ENCODE data around the gene ZNF616. TPM values are rescaled to one million over a fixed set of nuclear protein-coding genes. Genes with fewer than 3 reads are reported as not detected.

Gene ZNF616
- total RNA-seq, 2 donors from 2014 or later: 10.4 to 12.1 TPM

DNA sequence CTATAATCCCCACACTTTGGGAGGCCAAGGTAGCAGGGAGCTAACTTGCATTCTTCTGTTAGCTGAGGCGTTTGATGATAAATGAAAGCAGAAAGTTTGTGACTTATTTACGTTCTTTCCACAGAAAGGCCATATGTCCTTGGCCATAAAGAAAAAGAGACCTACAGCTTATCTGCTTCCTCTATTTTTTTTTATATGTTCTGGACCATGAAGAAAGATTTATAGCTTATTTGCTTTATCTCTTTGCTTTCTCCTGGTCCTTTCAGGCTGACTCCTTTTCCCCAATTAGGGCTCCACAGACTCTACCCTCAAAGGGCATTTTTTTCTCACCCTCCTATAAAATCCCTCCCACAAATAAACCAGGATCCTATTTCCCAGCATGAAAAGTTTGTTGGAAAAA lies 1.5 kb upstream of the ZNF616 start:
- H3K4me3 Mint-ChIP-seq: no peak overlapping the region
- H3K9me3 Mint-ChIP-seq: peaks cover 2 to 10% of the 10 kb centered on the region in 2 donors
- peaks cover 24% of the 10 kb centered on the region for H3K4me1 Mint-ChIP-seq (ENCODE audit: low read depth)
- no peak for ATAC-seq (replicated peaks in 1 of 2)
- no peak for DNase-seq
- H3K27ac Mint-ChIP-seq: no peak overlapping the region
- no peaks in the 10 kb centered on the region for H3K27me3 Mint-ChIP-seq (ENCODE audit: low read depth)
- H3K36me3 Mint-ChIP-seq (ENCODE audit: insufficient read depth in 2 of 2): peaks cover 21 to 42% of the 10 kb centered on the region in 2 donors

DNA sequence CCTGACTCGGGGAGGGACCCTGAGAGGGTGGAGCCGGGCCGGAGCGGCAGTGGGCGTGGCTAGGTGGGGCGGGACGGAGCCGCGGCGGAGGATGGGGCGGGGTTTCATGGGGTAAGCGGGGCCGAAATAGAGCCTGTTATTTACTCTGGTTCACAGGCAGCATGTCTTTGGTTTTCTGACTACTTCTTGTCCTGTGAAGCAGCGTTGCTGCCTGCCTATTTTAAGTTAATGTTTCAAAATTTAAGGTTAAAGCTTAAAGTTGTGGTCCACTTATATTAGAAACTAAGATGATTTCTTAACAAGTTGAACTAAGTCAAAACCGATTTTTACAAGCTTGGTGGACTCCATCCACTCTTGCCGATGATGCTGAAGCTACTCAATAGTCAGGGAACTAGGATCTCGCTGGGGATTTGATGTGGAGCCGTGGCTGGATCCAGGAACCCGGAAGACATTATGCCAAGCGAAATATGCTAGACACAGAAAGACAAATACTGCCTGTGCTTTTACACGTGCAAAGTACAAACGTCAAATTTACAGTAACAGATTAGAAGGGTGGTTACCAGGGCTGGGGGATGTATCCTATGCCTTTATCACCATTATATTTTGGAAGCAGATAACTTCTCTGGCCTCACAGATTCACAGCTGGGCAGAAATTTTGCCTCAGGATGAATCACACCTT lies 433 bp upstream of the ZNF616 start:
- Mint-ChIP-seq H3K4me1 (ENCODE audit: low read depth) (peaks cover 24% of the 10 kb centered on the region), H3K4me3 (peak overlapping the region; percentile 90 to 97), H3K27me3 (ENCODE audit: low read depth) (no peaks in the 10 kb centered on the region), H3K9me3 (peaks cover 5 to 12% of the 10 kb centered on the region in 2 donors), H3K27ac (no peak overlapping the region), H3K36me3 (ENCODE audit: insufficient read depth in 2 of 2) (peaks cover 23 to 46% of the 10 kb centered on the region in 2 donors)
- peak; percentile 97 for ATAC-seq (replicated peaks in 1 of 2)
- DNase-seq: peak; percentile 98 to 99

DNA sequence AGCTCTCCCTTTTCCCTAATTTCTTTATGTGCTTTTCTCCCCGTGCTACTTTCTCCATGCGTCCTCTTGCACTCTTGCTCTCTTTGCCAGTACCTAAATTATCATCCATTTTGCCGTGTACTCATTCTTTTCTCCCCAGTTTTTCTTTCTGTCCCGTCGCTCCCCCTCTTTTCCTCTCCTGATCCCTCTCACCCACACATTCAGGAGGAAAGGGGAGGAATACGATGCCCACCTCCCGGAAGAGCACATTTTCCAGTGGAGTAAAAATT lies 821 bp downstream of the ZNF616 start:
- Mint-ChIP-seq H3K9me3 (peaks cover 9 to 15% of the 10 kb centered on the region in 2 donors), H3K36me3 (ENCODE audit: insufficient read depth in 2 of 2) (peaks cover 28 to 57% of the 10 kb centered on the region in 2 donors), H3K4me1 (ENCODE audit: low read depth) (peaks cover 24% of the 10 kb centered on the region), H3K27me3 (ENCODE audit: low read depth) (no peaks in the 10 kb centered on the region), H3K4me3 (peak overlapping the region; percentile 90 to 97), H3K27ac (peak overlapping the region; percentile 96)
- DNase-seq (no peak), ATAC-seq (replicated peaks in 1 of 2) (no peak)

DNA sequence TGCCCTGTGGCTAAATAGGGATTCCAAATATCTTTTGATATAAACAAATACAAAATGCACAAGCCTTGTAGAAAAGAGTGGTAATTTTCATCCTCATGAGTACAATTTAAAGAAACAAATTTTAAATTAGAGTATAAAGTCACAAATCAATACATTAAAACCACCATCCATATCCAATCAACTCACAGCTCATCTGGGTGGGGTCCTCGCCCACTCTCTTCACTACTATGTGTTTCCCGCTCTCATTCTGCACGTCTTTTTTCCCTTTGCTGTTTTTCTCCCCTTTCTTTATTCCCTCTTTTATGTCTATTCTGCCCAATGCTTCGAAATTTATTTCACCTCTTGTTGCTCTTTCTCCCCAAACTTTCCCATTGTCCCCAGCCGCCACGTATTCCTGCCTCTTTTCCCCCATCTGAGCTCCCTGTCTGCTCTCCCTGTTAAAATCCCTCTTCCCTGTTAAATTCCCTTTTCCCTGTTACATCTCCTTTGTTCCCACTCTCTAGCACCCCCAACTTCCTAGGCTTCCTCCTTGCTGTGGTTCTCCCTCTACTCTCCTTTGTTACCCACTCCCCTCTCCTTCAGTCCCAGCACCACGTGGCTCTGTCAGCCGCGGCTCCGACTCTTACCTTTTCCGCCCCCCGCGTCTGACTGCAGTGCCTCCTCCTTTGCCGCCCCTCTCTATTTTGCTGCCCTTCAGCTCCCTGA lies 1.3 kb downstream of the ZNF616 start:
- peaks cover 24% of the 10 kb centered on the region for H3K4me1 Mint-ChIP-seq (ENCODE audit: low read depth)
- H3K27me3 Mint-ChIP-seq (ENCODE audit: low read depth): no peaks in the 10 kb centered on the region
- no peak for ATAC-seq (replicated peaks in 1 of 2)
- peak overlapping the region; percentile 90 to 97 for H3K4me3 Mint-ChIP-seq
- peaks cover 11 to 17% of the 10 kb centered on the region in 2 donors for H3K9me3 Mint-ChIP-seq
- H3K27ac Mint-ChIP-seq: peak overlapping the region; percentile 96
- H3K36me3 Mint-ChIP-seq (ENCODE audit: insufficient read depth in 2 of 2): peaks cover 29 to 59% of the 10 kb centered on the region in 2 donors
- DNase-seq: peak; percentile 8 to 24

DNA sequence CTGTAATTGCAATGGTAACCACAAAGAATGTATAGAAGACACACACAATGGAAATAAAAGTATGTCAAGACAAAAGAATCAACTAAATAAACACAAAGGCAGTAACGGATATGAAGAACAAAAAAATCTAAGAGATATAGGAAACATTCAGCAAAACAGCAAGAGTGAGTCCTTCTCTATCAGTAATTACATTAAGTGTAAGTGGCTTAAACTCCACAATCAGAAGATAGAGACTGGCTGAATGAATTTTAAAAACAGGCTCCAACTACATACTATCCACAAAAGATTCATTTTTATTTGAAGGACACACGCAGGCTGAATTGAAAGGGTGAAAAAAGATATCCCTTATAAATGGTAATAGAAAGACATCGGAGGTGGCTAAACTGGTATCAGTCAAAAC lies 19.5 kb downstream of the ZNF616 start:
- peaks cover 19 to 41% of the 10 kb centered on the region in 2 donors for H3K9me3 Mint-ChIP-seq
- no peak for ATAC-seq (replicated peaks in 1 of 2)

DNA sequence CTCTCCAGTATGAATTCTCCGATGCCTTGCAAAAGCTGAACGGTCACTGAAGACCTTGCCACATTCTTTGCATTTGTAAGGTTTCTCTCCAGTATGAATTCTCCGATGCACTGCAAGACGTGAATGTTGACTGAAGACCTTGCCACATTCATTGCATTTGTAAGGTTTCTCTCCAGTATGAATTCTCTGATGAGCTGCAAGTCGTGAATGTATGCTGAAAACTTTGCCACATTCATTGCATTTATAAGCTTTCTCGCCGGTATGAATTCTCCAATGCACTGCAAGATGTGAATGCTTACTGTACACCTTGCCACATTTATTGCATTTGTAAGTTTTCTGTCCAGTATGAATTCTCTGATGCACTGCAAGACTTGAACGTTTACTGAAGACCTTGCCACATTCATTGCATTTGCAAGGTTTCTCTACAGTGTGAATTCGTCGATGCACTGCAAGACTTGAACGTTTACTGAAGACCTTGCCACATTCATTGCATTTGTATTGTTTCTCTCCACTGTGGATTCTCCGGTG lies 24.1 kb downstream of the ZNF616 start:
- H3K4me3 Mint-ChIP-seq: no peak overlapping the region
- H3K9me3 Mint-ChIP-seq: peaks cover 26 to 55% of the 10 kb centered on the region in 2 donors
- H3K27me3 Mint-ChIP-seq (ENCODE audit: low read depth): no peaks in the 10 kb centered on the region
- no peak for DNase-seq
- H3K36me3 Mint-ChIP-seq (ENCODE audit: insufficient read depth in 2 of 2): peaks cover 60 to 77% of the 10 kb centered on the region in 2 donors
- H3K27ac Mint-ChIP-seq: no peak overlapping the region
- no peaks in the 10 kb centered on the region for H3K4me1 Mint-ChIP-seq (ENCODE audit: low read depth)
- no peak for ATAC-seq (replicated peaks in 1 of 2)

More for the DNA sequence above, 19.5 kb downstream of the ZNF616 start:
- Mint-ChIP-seq H3K27me3 (ENCODE audit: low read depth) (no peaks in the 10 kb centered on the region), H3K36me3 (ENCODE audit: insufficient read depth in 2 of 2) (peaks cover 63 to 91% of the 10 kb centered on the region in 2 donors), H3K4me3 (no peak overlapping the region), H3K27ac (no peak overlapping the region), H3K4me1 (ENCODE audit: low read depth) (no peaks in the 10 kb centered on the region)
- DNase-seq: no peak

DNA sequence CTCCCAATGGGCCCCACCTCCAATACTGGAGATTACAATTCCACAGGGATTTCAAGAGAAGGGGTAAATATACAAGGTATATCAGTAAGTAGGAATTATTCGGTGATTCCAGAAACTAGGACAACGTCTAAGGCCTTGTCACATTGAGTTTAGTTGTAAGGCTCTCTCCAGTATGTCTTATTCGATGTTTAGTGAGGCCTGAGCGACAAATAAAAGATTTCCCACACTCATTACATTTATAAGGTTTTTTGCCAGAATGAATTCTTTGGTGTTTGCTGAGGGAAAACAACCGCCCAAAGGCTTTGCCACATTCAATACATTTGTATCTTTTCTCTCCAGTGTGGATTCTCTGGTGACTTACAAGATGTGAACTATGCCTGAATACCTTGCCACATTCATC lies 25.0 kb downstream of the ZNF616 start:
- no peak for ATAC-seq (replicated peaks in 1 of 2)
- DNase-seq: no peak
- Mint-ChIP-seq H3K36me3 (ENCODE audit: insufficient read depth in 2 of 2) (peaks cover 57 to 74% of the 10 kb centered on the region in 2 donors), H3K9me3 (peaks cover 27 to 50% of the 10 kb centered on the region in 2 donors), H3K4me3 (no peak overlapping the region), H3K27ac (no peak overlapping the region), H3K4me1 (ENCODE audit: low read depth) (no peaks in the 10 kb centered on the region), H3K27me3 (ENCODE audit: low read depth) (no peaks in the 10 kb centered on the region)

DNA sequence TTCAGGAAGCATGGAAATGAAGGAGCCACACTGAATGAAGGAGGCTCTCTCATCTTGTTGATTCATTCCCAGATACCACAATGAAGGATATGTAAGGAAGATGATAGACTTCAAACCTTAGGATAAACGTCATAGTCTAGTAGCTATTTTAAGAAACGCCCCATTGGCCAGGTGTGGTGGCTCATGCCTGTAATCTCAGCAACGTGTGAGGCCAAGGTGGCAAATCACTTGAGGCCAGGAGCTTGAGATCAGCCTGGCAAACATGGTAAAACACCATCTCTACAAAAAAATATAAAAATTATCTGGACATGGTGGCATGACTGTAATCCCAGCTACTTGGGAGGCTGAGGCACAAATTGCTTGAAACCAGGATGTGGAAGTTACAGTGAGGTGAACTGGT lies 27.1 kb downstream of the ZNF616 start:
- no peaks in the 10 kb centered on the region for H3K27me3 Mint-ChIP-seq (ENCODE audit: low read depth)
- peaks cover 26 to 43% of the 10 kb centered on the region in 2 donors for H3K9me3 Mint-ChIP-seq
- no peaks in the 10 kb centered on the region for H3K4me1 Mint-ChIP-seq (ENCODE audit: low read depth)
- DNase-seq (no peak), ATAC-seq (replicated peaks in 1 of 2) (no peak)
- H3K27ac Mint-ChIP-seq: no peak overlapping the region
- no peak overlapping the region for H3K4me3 Mint-ChIP-seq
- peaks cover 42 to 61% of the 10 kb centered on the region in 2 donors for H3K36me3 Mint-ChIP-seq (ENCODE audit: insufficient read depth in 2 of 2)

DNA sequence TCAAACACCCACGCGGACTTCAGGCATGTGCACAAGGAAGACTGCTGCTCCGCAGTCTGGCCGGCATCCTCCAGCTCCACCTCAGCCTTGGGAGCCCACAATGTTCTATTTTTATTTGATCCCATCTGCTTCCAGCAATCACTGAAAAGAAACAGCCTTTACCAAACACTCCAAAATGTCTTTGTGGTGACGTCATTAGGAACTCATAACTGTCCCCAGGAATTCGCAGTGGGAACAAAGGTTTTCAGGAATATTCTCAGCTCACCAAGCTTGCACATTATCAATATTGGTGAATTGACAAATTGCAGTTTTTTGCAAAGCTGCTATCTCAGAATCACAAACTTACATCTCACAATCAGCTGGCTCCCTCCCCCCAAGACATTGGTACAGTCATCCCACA lies 29.0 kb downstream of the ZNF616 start:
- DNase-seq: no peak
- peaks cover 32 to 42% of the 10 kb centered on the region in 2 donors for H3K9me3 Mint-ChIP-seq
- no peak overlapping the region for H3K27ac Mint-ChIP-seq
- no peaks in the 10 kb centered on the region for H3K27me3 Mint-ChIP-seq (ENCODE audit: low read depth)
- no peaks in the 10 kb centered on the region for H3K4me1 Mint-ChIP-seq (ENCODE audit: low read depth)
- no peak for ATAC-seq (replicated peaks in 1 of 2)
- H3K4me3 Mint-ChIP-seq: no peak overlapping the region
- H3K36me3 Mint-ChIP-seq (ENCODE audit: insufficient read depth in 2 of 2): peaks cover 39 to 55% of the 10 kb centered on the region in 2 donors

DNA sequence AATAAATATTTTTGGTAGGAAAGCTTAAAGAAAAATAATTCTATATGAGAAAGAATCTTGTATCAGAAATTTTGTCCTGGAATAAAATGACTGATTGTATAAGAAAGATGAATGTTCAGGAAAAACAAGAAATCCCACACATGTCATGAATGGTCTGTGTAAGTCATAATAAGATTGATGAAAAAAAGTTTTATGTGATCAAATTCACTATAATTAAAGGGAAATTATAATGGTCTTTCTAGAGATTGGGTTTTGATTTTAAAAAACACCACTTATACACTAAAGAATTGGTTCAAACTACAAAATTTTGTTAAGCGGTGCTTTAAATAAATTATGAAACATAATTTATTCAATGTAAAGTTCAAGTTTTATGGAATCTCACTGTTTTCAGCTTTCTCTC lies 37.0 kb downstream of the ZNF616 start:
- DNase-seq (no peak), ATAC-seq (replicated peaks in 1 of 2) (no peak)
- no peaks in the 10 kb centered on the region for H3K4me1 Mint-ChIP-seq (ENCODE audit: low read depth)
- no peak overlapping the region for H3K4me3 Mint-ChIP-seq
- H3K9me3 Mint-ChIP-seq: peaks cover 16 to 18% of the 10 kb centered on the region in 2 donors
- peaks cover 18 to 29% of the 10 kb centered on the region in 2 donors for H3K36me3 Mint-ChIP-seq (ENCODE audit: insufficient read depth in 2 of 2)
- no peak overlapping the region for H3K27ac Mint-ChIP-seq
- H3K27me3 Mint-ChIP-seq (ENCODE audit: low read depth): no peaks in the 10 kb centered on the region

DNA sequence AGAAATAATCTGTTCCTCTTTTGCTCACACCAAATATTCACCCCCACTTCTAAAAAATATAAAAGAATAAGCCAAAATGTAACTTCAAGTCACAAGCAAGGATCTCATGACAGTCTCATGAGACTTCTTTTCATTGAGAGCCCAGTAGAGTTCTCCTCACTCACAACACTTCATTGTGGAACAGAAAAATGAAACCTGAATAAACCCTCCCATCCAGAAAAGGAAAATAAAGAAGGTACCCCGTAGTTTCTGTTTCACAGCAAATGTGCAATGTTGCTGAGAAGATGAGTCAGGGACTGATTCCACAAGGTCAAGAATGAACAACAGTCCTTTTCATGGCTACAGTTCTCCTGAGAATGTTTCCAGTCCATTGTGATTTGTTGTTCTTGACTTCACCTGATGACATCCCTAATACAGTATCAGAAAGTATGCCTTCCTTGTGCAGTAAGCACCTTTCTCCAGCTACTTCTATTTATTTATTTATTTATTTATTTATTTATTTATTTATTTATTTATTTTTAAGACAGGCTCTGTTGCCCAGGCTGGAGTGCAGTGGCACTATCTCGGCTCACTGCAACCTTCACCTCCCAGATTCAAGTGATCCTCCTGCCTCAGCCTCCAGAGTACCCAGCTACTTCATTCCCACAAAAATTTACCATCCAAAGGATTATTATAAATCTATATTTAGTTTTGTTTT lies 37.7 kb downstream of the ZNF616 start:
- ATAC-seq (replicated peaks in 1 of 2) (no peak), DNase-seq (no peak)
- Mint-ChIP-seq H3K4me3 (no peak overlapping the region), H3K27ac (no peak overlapping the region), H3K9me3 (peaks cover 11 to 13% of the 10 kb centered on the region in 2 donors), H3K36me3 (ENCODE audit: insufficient read depth in 2 of 2) (peaks cover 15 to 23% of the 10 kb centered on the region in 2 donors), H3K27me3 (ENCODE audit: low read depth) (no peaks in the 10 kb centered on the region), H3K4me1 (ENCODE audit: low read depth) (no peaks in the 10 kb centered on the region)

DNA sequence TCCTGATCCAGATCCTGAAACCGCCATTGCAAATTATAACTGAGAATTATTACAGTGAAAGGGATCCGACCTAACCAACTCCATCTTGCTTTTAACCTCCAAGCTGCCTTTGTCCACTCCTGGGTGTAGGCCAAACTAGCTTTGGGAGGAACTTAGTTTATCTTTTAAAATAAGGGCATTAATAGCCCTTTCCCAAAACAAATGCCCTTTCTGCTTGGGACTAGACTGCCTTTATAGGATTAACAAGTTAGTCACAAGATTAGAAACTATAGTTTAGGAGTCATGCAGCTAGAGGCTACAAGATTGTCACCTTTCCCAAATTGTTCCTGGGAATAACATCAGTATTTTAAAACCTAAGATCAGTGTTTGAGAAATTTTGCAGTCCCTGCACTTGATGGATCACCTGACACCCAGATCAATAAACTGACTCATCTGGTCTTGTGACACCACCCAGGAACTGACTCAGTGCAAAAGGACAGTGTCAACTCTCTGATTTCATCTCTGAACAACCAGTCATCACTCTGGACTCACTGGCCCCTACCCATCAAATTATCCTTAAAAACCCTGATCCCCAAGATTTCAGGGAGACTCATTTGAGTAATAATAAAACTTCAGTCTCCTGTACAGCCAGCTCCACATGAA lies 40.1 kb downstream of the ZNF616 start:
- Mint-ChIP-seq H3K27ac (no peak overlapping the region), H3K4me1 (ENCODE audit: low read depth) (peaks cover 5% of the 10 kb centered on the region), H3K27me3 (ENCODE audit: low read depth) (no peaks in the 10 kb centered on the region), H3K4me3 (no peak overlapping the region), H3K9me3 (peaks cover 11 to 19% of the 10 kb centered on the region in 2 donors), H3K36me3 (ENCODE audit: insufficient read depth in 2 of 2) (peaks cover 25 to 36% of the 10 kb centered on the region in 2 donors)
- DNase-seq (no peak), ATAC-seq (replicated peaks in 1 of 2) (no peak)
